ENCODE measurements around the gene LDLRAD3. TPM values are rescaled to one million over a fixed set of nuclear protein-coding genes. Genes with fewer than 3 reads are reported as not detected.
"Not testable (repeated sequence)": the region's sequence is repeated elsewhere in the genome, so short reads cannot be mapped to it uniquely, and the experiment has no call there.

LDLRAD3 gene
- total RNA-seq, 4 donors from 2014 or later: 10.2 to 41.9 (median 19.8) TPM

- TF ChIP-seq POLR2A (IDR thresholded peaks at IDR 0.05) (no peak), CTCF (IDR thresholded peaks at IDR 0.05) (no peak)
- no peak for DNase-seq
- intact Hi-C loops (cut with DNase I; ENCODE audit: low total_unique reads): no loop called here
- Histone ChIP-seq H3K4me3 (no peak overlapping the region), H3K36me3 (no peaks in the 10 kb centered on the region), H3K27ac (peak overlapping the region in 1 of 2 donors; percentile 85), H3K27me3 (no peaks in the 10 kb centered on the region), H3K4me1 (peaks cover 4 to 13% of the 10 kb centered on the region in 2 donors), H3K9me3 (no peaks in the 10 kb centered on the region)
Observed at GRCh38 chr11:35911013-35911412, 32.8 kb upstream of the LDLRAD3 start.

- intact Hi-C loops (cut with DNase I; ENCODE audit: low total_unique reads): no loop called here
- TF ChIP-seq POLR2A (IDR thresholded peaks at IDR 0.05) (no peak), CTCF (IDR thresholded peaks at IDR 0.05) (no peak)
- Histone ChIP-seq H3K27ac (peak overlapping the region in 1 of 2 donors; percentile 85), H3K4me3 (no peak overlapping the region), H3K9me3 (no peaks in the 10 kb centered on the region), H3K27me3 (no peaks in the 10 kb centered on the region), H3K36me3 (no peaks in the 10 kb centered on the region), H3K4me1 (peaks cover 4 to 13% of the 10 kb centered on the region in 2 donors)
- DNase-seq: no peak
Observed at GRCh38 chr11:35911616-35912165, 32.2 kb upstream of the LDLRAD3 start.

- intact Hi-C loops (cut with DNase I; ENCODE audit: low total_unique reads); H3K9me3 ChIP-seq; H3K4me3 ChIP-seq; H3K36me3 ChIP-seq; H3K27me3 ChIP-seq; DNase-seq: not testable (repeated sequence)
- H3K4me1 ChIP-seq: peaks cover 4 to 13% of the 10 kb centered on the region in 2 donors
- peak overlapping the region in 1 of 2 donors; percentile 85 for H3K27ac ChIP-seq
Observed at GRCh38 chr11:35912436-35912835, 31.4 kb upstream of the LDLRAD3 start.

- no peak for TF ChIP-seq CTCF (IDR thresholded peaks at IDR 0.05)
- no peak for TF ChIP-seq POLR2A (IDR thresholded peaks at IDR 0.05)
- H3K4me1 ChIP-seq: peaks cover 4 to 13% of the 10 kb centered on the region in 2 donors
- H3K27me3 ChIP-seq: no peaks in the 10 kb centered on the region
- no peaks in the 10 kb centered on the region for H3K36me3 ChIP-seq
- no peak for DNase-seq
- no peaks in the 10 kb centered on the region for H3K9me3 ChIP-seq
- peak overlapping the region in 1 of 2 donors; percentile 85 for H3K27ac ChIP-seq
- intact Hi-C loops (cut with DNase I; ENCODE audit: low total_unique reads): no loop called here
- H3K4me3 ChIP-seq: no peak overlapping the region
Observed at GRCh38 chr11:35912883-35913624, 30.8 kb upstream of the LDLRAD3 start.

GRCh38 chr11:35914816-35915215 lies 29.0 kb upstream of the LDLRAD3 start:
- Histone ChIP-seq H3K27ac (no peak overlapping the region), H3K4me1 (peaks cover 4 to 5% of the 10 kb centered on the region in 2 donors), H3K27me3 (no peaks in the 10 kb centered on the region), H3K9me3 (no peaks in the 10 kb centered on the region), H3K36me3 (no peaks in the 10 kb centered on the region), H3K4me3 (no peak overlapping the region)
- intact Hi-C loops (cut with DNase I; ENCODE audit: low total_unique reads): no loop called here
- TF ChIP-seq CTCF (IDR thresholded peaks at IDR 0.05): no peak
- TF ChIP-seq POLR2A (IDR thresholded peaks at IDR 0.05): no peak
- no peak for DNase-seq

Data from uterus (tissue), 4 donors.